HG03025 (cell line): ENCODE results near the gene C16orf86.

Experiments used
- ATAC-seq: cut with Tn5 transposase; IDR thresholded peaks from one replicate; pipeline ENCODE4 v1.9.1; 2021; ENCODE audit warnings: mild to moderate bottlenecking, moderate library complexity; ENCODE audit not compliant: unreplicated experiment, low FRiP score

Gene C16orf86

GRCh38 chr16:67666559-67667452 is at the start of gene C16orf86, which contains the start of gene ENKD1:
C16orf86 (plus strand) TSS chr16:67666814; CDS start chr16:67666971, 157 bp downstream.
ENKD1 (minus strand) TSS chr16:67666750; CDS start chr16:67666442, 308 bp downstream.
- ATAC-seq: no peak

GRCh38 chr16:67628216-67628615 is 38.4 kb upstream of the C16orf86 start:
- ATAC-seq: no peak

- ATAC-seq: no peak
Observed at GRCh38 chr16:67632415-67633172, 34.0 kb upstream of the C16orf86 start.

- no peak for ATAC-seq
Observed at GRCh38 chr16:67636713-67637112, 29.9 kb upstream of the C16orf86 start.

- no peak for ATAC-seq
Observed at GRCh38 chr16:67637625-67638024, 29.0 kb upstream of the C16orf86 start.

GRCh38 chr16:67641779-67642708 is 24.6 kb upstream of the C16orf86 start:
- no peak for ATAC-seq

- no peak for ATAC-seq
Observed at GRCh38 chr16:67644038-67644437, 22.6 kb upstream of the C16orf86 start.

GRCh38 chr16:67645397-67646121 is 21.1 kb upstream of the C16orf86 start:
- no peak for ATAC-seq

- no peak for ATAC-seq
Observed at GRCh38 chr16:67647111-67647651, 19.4 kb upstream of the C16orf86 start.

GRCh38 chr16:67647681-67648080 is 18.9 kb upstream of the C16orf86 start:
- no peak for ATAC-seq

- ATAC-seq: no peak
Observed at GRCh38 chr16:67648088-67648763, 18.4 kb upstream of the C16orf86 start.

GRCh38 chr16:67648764-67649407 is 17.7 kb upstream of the C16orf86 start:
- no peak for ATAC-seq

- no peak for ATAC-seq
Observed at GRCh38 chr16:67649494-67649931, 17.1 kb upstream of the C16orf86 start.

GRCh38 chr16:67650023-67650422 is 16.6 kb upstream of the C16orf86 start:
- no peak for ATAC-seq

GRCh38 chr16:67651039-67651438 is 15.6 kb upstream of the C16orf86 start:
- no peak for ATAC-seq

GRCh38 chr16:67651847-67652246 is 14.8 kb upstream of the C16orf86 start:
- ATAC-seq: no peak

GRCh38 chr16:67652578-67653127 is 14.0 kb upstream of the C16orf86 start:
- ATAC-seq: no peak
